Esophagus squamous epithelium (tissue), 4 donors: Measurements from ENCODE around the gene TBRG4.

Source experiments
- CTCF ChIP-seq, 6 experiments: fragments of 450-650 bp in 4 of 6; fragments of 200-600 bp in 2 of 6; sonication (generic) in 2 of 6; IDR thresholded peaks; one replicate each; pipeline ENCODE4 v1.5.1; 2016 to 2019; ENCODE audit warnings: antibody characterized with exemption in 6 of 6, mild to moderate bottlenecking in 4 of 6, moderate library complexity in 4 of 6
- POLR2A ChIP-seq, 4 donors: fragments of 450-650 bp; IDR thresholded peaks; one replicate each; pipeline ENCODE4 v1.6.1; 2017; ENCODE audit warnings: antibody characterized with exemption in 4 of 4, mild to moderate bottlenecking in 4 of 4, moderate library complexity in 3 of 4

- TF ChIP-seq CTCF (IDR thresholded peaks at IDR 0.05) (no peak), POLR2A (IDR thresholded peaks at IDR 0.05) (no peak)
Measured at GRCh38 chr7:45108863-45109262, 2.6 kb downstream of the TBRG4 start.
